GM04503 (cell line): Measurements from ENCODE around the gene ARHGEF3.

Source experiments
- DNase-seq: peaks from one replicate; pipeline ENCODE4 v3.0.0-alpha.2; 2012; ENCODE audit warnings: low read depth

ARHGEF3 gene

GRCh38 chr3:56822501-56822900 lies 20.8 kb upstream of the ARHGEF3 start:
- DNase-seq = no peak

DNA sequence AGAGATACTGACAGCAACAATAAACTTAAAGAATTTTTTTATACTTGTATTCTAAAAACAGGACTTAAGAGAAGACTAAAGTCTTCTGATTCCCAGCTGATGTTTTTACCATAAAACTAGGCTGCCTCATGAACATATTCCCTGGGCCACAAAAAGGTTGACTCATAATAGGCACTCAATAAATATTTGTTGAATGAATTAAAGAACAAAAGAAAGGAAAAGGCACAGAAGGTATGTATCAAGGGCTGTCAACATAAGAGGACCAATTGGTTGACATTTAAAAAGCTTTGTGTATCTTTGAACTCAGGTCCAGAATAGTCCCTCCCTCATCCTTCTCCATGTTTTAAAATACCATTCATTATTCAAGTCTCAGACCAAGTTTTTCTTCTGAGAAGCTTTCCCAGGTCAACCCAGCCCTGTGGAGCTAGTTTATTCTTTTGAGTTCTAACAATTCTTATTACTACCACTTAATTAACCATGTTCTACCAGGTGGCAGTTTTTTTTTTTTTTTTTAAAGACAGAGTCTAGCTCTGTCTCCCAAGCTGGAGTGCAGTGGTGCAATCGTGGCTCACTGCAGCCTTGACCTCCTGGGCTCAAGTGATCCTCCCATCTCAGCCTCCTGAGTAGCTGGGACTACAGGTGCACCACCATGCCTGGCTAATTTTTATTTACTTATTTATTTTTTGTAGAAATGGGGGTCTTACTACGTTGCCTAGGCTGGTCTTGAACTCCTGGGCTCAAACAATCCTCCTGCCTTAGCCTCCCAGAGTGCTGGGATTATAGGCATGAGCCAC lies 17.5 kb upstream of the ARHGEF3 start:
- DNase-seq = no peak

GRCh38 chr3:56818156-56818985 lies 16.6 kb upstream of the ARHGEF3 start:
- no peak for DNase-seq

- DNase-seq = no peak
Measured at GRCh38 chr3:56817646-56818045, 15.9 kb upstream of the ARHGEF3 start.

DNA sequence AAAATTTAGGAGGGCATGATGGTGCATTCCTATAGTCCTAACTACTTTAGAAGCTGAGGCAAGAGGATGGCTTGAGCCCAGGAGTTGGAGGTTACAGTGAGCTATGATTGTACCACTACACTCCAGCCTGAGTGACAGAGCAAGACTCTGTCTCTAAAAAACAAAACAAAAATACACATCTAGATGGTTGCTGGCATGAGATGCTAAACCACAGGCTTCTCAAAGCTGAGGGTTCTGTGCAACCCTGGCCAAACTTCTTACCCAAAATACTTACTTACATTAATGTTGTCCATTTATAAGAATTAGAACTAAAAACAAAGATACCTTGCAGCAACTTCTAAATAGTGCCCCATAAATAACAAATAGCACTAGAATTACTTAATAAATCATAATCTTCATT lies 14.3 kb upstream of the ARHGEF3 start:
- no peak for DNase-seq

GRCh38 chr3:56815589-56815988 lies 13.8 kb upstream of the ARHGEF3 start:
- no peak for DNase-seq

GRCh38 chr3:56813653-56813960 lies 11.9 kb upstream of the ARHGEF3 start:
- no peak for DNase-seq

DNA sequence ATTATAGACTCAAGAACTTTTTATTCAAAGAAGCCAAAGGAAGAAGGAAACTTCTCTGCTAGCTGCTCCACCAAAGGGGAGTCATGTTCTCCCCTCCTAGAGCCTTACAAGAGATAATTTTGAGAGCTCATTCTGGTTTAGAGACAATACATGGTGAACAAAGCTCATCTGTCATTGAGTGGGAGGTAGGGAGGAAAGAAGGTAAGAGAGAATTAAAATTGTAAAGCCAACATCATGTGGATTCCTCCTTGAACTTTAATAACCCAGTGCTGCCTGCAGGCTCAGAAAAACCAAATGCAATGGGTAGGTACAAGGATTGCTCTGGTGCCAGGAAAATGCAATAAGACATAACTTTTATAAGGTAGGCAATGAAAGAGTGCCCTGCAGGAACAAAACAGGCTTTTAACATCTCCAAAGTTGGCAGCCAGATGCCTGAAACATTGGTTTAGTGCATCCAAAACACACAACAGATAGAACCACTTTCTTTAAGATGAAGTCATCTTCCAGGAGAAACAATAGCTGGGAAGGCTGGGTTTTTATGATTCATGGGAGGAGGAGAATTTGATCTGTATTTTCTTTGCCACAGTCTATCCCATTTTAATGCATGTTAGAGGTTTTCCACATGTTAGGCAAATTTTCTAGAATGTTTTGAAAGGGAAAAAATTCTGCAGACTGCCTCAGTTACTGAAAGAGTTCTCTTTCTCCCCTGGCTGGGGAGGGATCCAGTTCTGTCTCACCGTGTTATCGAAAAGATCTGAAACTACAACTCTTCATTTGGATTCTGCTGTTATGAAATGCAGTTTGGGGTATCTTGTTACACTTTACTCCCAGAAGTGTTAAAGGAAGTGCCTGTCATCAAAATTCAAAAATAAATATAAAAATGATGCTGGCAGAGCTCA lies 11.3 kb upstream of the ARHGEF3 start:
- no peak for DNase-seq

DNA sequence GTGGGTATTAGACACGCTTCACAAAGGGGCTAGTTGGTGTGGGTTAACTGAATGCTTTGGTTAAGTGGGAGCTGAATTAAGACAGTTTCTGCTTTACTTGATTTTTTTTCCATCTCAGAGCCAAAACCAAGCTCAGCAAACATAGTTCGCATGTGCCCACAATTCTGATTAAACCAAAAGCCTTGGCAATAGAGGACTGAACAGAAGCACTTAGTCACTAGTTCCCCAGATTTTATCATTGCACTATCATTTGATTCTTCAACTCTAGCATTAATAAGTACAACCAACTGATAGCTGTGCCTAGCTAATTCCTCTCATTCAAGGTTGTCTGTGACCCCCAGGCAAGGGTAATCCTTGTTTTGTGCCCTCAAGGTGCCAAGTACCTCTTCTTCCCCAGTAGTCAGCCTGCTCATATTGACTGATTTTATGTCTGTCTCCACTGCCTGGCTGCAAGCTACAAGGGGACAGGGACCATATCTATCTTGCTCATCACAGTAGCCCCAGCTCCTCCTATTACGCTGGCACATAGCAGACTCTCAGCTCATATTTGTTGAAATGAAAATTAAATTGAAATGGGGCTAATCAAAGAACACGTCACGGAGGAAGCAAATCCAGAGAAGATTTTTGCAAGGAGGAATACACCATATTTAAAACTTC lies 9.9 kb upstream of the ARHGEF3 start:
- DNase-seq = no peak

GRCh38 chr3:56810577-56811545 lies 9.1 kb upstream of the ARHGEF3 start:
- DNase-seq = no peak

DNA sequence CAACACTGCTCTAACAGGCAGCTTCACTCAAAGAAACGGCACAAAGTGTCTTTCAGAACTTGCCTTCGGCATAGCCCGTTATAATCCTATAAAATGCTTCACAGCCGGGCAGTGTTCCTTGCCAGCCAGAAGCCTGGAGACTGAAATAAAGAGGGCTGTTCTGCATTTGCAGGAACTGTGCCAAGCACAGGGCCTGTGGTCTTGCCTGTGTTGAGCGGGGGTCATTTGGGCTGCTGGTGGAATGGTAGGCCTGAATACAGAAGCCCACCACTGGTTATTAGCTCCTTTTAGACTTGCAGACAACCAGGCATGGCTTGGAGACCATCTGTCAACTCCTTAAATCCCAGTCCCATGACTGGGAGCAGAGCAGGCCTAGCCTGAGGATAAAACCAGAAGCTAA lies 4.7 kb upstream of the ARHGEF3 start:
- no peak for DNase-seq

DNA sequence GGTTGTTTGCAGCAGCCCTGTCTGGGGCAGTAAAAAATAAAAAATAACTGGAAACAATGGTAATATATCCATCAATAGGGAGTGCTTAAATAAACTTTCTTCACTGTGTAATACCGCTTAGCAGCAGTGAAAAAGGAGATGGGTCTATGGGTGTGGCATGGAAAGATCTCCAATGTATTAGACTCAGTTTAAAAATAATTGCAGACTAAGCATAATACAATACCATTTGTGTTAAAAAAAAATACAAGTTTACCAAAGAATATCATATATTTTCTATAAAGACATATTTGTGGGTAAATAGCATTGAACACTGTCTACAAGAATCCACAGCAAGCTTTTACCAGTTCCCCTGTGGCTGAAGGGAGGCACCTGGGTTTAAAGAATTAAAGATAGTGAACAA lies 1.0 kb upstream of the ARHGEF3 start:
- DNase-seq = no peak

DNA sequence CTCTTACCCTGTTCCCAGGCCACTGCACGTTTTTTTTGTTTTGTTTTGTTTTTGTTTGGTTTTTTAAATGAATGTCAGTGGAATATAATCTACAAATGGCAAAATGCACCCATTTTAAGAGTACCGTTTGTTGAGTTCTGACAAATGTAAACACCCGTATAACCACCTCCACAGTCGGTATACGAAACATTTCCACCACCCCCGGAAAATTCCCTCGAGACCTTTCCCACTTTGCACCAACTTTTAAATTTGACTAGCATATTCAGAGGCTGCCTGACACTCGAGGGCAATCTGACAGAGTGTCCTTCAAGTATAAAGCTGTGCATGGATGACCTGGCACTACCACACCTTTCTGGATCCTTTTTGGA lies 613 bp upstream of the ARHGEF3 start:
- DNase-seq = no peak

GRCh38 chr3:56800832-56801661 lies 702 bp downstream of the ARHGEF3 start:
- DNase-seq = no peak

- DNase-seq = no peak
Measured at GRCh38 chr3:56800130-56800831, 1.5 kb downstream of the ARHGEF3 start.

DNA sequence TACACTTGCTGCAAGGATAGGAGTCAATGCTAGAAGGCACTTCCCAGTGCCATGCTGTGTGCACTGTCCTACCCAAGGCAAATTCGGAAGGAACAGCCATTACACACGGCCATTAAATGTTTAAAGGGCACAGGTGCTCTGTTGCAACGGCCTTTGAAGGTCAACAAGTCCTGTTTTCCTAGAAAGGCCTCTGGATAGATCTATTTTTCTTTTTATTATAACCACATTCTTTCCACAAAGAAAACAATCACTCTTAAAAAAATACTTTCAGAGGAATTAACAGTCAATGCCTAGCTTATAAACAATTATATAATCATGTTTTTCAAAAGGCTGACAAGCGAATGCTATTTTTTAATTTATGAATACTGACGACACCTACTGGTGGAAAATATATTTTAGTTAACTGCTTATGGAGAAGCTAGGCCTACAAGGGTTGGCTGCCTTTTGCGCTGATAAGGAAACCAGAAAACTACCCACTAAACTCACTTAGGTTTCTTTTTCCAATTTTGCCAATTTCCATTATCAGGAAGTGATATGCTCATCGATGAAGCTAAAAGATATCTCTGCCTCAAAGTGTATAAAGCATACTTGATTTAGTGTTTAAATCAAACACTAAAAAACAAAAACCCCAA lies 2.4 kb downstream of the ARHGEF3 start:
- no peak for DNase-seq

DNA sequence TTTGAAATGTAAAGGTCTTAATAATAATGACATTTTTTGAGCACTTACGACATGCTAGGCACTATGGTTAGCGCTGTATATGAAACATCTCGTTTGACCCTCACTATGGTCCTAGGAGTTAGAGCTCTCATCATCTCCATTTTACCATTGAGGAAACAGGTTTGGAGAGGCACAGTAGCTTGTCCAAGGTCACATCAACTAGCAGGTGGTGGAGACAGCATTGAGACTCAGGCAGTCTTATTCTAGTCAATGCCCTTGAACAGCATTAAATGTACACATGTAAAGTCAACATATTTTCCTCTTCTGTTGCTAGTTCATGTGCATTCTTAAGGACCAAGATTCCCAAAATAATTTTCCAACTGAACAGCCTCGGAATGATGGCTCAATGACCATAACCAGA lies 4.8 kb downstream of the ARHGEF3 start:
- no peak for DNase-seq

GRCh38 chr3:56796202-56796601 lies 5.5 kb downstream of the ARHGEF3 start:
- no peak for DNase-seq

GRCh38 chr3:56795829-56796185 lies 5.9 kb downstream of the ARHGEF3 start:
- no peak for DNase-seq
